HG02852 (cell line): ENCODE data around the gene SLC1A4.
A peak's percentile ranks its signal among the peaks of the same experiment; 100 is the strongest.
"Not testable (repeated sequence)": the region's sequence is repeated elsewhere in the genome, so short reads cannot be mapped to it uniquely, and the experiment has no call there.

Experiments
- ATAC-seq: cut with Tn5 transposase; IDR thresholded peaks from one replicate; pipeline ENCODE4 v1.9.1; 2021; ENCODE audit warnings: mild to moderate bottlenecking, moderate library complexity; ENCODE audit not compliant: unreplicated experiment

SLC1A4 gene

DNA sequence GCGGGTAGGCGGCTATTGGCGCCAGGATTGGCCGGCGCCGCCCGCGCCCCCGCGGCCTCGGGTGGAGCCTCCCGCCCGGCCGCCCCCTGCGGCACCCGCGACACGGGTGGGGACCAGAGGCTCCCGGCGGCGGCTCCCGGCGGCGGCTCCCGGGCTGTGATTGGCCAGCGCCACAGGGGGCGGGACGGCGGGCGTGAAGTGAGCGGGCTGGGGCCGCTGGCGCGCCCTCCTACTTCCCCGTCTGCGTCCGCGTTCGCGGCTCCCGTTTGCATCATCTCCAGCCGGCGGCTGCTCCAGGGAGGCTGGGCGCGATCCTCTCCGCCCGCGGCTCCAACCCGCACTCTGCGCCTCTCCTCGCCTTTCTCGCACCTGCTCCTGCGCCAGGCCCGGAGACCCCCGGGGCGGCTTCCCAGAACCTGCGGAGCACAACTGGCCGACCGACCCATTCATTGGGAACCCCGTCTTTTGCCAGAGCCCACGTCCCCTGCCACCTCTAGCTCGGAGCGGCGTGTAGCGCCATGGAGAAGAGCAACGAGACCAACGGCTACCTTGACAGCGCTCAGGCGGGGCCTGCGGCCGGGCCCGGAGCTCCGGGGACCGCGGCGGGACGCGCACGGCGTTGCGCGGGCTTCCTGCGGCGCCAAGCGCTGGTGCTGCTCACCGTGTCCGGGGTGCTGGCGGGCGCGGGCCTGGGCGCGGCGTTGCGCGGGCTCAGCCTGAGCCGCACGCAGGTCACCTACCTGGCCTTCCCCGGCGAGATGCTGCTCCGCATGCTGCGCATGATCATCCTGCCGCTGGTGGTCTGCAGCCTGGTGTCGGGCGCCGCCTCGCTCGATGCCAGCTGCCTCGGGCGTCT lies at the start of gene SLC1A4:
SLC1A4 (plus strand) TSS at position 274 of the 856 bp plus-strand sequence; CDS start at position 519, 245 bp downstream.
- peak; percentile 71 for ATAC-seq

DNA sequence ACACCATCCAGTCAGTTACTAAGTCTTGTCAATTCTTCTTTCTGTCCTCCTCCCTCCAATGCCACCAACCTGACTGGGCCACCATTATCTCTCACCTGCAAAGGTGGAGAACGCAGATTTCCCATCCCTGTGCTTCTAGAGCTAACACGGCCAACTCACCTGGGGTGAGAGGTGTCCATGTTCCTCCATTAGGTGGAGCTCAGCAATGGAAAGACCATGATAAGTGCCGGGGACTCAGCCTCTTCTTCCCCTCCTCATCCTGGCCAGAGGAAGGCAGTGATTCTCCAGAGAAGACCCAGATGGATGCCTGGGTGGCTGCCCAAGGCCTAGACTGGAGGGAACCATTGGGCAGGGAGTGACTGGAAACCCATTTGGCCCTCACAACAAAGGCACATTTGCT lies 48.1 kb upstream of the SLC1A4 start:
- no peak for ATAC-seq

DNA sequence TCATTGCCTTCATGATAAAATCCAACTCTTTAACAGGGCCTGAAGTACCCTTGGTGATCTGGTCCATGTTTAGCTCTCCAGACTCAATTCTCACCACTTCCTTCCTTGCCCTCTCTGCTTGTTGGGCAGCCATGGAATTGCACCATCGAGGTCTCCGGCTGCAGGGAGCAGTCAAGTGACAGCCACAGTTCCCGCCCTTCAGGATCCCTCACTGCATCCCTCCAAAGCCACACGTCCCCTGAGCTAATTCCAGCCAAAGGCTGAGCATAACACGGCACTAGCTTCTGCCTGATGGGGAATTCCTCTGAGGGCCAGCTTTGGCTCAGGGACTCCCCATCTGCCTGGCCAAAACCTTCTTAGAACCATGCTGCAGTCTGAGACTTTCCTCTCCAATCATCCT lies 47.4 kb upstream of the SLC1A4 start:
- no peak for ATAC-seq

DNA sequence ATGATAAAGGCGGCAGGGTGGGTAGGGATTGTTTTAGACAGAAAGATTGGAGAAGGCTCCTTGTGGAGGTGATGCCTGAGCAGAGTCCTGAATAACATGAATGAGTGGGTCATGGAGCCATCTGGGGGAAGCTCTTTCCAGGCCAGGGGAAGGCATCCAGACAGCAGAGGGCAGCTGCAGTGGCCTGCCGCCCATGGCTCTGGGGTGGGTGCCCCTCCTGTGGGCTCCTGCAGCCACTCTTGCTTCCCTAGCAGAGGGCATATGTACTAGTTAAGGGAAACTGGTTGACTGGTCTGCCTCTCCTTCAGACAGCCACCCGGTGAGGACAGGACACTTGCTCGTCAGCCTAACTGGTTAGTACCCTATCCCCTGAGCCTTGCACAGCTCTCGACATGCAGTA lies 46.5 kb upstream of the SLC1A4 start:
- ATAC-seq, result no peak

DNA sequence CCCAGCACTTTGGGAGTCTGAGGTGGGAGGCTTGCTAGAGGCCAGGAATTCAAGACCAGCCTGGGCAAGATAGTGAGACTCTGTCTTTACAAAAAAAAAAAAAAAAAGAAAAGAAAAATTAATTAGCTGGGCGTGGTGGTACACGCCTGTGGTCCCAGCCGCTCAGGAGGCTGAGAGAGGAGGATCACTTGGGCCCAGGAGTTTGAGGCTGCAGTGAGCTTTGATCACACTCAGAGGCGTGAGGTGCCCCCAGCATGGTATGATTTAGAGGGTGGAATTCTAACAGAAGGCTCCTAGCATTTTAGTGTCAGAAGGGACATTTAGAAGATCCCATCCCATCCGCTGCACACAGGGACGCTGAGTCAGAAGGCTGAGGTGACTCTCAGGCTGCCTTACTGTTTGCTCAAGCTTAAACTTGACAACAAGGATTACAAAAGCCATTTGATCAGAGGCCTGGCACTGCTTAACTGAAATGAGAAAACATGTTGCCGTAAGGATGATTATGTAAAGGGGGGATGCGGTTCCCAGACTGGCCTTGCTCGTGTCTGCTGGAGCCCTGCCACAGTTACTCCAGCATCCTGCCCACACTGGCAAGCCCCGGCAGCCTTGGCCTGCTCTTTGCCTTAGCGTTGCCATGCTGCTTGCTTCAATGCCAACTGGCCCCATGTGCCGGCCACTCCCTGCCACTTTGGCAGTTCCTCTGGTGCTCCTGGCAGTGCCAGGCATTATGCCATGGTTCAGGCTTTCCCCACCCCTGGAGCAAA lies 45.6 kb upstream of the SLC1A4 start:
- ATAC-seq, result no peak

DNA sequence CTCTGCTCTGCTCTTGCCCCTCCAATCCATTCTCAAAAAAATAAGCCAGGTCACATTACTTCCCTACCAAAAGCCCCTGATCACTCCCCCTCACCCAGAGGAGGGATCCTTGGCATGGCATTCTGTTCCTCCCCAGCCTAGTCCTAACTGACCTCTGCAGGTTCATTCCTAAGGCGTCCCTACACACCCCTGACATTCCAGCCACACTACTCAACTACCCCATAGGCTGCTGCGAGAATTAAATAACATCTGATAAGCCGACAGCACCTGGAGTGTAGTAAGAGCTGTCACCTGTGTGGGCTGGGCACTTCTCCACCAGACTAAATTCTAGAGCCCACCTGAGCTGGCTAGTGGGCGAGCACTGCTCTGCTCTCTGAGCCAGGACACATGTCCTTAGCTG lies 44.7 kb upstream of the SLC1A4 start:
- ATAC-seq, result no peak

DNA sequence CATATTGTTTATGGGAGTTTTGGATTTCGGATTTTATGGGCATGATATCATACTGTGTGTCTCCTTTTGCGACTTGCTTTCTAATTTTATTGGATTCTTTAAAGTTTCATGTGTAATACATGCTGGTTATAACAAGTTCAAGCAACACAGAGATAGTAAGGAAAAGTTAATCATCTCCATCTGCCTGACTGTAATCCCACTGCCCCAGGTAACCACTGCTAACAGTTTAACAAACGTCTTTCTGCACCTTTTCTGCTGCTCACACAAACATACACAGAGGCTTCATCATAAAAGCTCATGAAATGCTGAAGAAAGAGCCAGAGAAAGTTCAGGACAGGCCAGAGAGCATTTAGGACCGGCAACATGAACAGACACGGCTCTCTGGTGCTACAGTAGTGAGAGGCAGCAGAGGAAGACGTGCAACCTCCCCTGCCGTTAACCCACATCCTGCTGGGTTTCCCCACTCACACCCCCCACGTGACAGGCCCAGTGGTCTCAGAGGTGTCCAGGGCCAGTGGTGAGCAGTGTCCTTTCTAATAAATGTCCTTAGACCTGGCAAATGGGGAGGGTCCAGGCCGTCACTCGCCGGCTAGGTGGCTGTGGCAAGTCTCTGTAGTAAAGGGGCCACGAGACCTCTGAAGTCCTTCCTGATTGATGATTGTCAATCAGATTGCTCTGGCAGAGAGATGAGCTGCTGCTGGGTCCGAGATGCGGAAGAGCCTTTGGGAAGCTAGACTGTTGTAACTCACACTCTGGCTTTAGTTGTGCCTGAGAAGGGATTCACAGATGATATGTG lies 43.0 kb upstream of the SLC1A4 start:
- peak; percentile 97 for ATAC-seq

DNA sequence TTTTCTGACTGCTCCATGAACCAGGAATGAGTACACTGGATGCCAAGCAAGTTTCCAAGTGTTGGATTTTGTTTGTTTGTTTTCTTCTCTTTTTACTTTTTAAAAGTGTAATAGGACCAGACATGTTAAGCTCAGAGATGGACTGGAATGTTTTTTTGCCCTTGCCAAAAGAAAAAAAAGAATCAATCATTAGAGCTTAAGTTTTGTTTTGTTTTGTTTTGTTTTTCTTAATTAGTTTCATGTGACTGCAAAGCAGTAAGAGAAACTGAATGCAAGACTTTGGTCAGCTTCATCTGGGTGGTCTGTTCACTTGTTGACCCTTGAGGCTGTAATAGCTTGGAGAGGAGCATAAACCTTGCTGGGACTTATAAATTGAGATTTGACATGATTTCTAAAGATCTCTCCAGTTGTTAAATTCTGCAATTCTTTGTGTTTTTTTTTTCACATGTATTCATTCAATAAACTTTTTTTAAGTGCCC lies 42.4 kb upstream of the SLC1A4 start:
- no peak for ATAC-seq

DNA sequence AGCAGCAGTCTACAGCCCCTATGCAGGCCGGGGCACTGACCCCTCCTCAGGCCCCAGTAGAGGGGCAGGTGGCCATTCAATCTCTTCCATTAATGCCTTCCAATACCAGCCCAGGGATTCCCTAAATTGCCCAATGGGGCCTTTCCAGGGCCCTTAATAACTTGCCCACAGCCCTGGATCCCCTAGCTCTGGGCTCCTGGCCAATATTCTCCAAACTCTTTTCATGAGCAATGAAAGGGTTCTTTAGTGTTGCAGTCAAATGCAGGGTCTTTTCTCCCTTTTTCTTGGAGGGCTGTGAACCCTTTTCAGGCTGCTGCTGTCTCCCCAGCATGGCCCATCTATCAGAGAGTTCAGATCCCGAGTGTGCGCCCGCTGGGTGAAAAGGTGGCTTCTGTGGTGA lies 41.3 kb upstream of the SLC1A4 start:
- no peak for ATAC-seq

DNA sequence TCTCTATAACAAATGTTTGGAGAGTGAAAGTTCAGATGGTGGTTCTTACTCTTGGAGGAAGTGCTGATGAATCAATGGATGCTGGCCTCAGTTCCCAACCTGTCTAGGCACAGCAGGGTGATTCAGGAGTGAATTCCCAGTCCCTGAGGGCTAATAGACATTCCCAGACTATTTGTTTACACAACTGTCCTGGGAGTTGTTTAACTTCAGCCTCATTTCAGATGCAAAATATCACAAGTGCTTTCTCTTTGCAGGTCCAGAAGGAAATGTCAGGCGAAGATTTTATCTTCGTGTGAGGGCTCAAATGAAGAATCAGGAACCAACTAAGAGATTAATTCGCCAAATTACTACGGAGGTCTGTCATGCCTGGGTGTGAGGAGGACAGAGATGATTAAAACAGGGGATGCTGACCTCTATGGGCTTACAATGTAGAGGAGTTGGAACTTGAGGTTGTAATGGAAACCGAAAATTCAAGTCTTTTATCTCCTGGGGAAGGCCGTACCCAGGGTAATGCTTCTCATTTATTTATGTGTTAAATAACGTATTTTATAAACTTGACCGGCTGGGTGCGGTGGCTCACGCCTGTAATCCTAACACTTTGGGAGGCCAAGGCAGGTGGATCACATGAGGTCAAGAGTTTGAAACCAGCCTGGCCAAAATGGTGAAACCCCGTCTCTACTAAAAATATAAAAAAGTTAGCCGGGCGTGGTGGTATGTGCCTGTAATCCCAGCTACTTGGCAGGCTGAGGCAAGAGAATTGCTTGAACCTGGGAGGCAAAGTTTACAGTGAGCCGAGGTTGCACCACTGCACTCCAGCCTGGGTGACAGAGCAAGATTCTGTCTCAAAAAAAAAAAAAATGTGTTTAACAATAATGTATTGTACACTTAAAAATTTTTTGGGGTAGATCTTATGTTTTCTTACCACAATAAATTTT lies 38.7 kb upstream of the SLC1A4 start:
- no peak for ATAC-seq

DNA sequence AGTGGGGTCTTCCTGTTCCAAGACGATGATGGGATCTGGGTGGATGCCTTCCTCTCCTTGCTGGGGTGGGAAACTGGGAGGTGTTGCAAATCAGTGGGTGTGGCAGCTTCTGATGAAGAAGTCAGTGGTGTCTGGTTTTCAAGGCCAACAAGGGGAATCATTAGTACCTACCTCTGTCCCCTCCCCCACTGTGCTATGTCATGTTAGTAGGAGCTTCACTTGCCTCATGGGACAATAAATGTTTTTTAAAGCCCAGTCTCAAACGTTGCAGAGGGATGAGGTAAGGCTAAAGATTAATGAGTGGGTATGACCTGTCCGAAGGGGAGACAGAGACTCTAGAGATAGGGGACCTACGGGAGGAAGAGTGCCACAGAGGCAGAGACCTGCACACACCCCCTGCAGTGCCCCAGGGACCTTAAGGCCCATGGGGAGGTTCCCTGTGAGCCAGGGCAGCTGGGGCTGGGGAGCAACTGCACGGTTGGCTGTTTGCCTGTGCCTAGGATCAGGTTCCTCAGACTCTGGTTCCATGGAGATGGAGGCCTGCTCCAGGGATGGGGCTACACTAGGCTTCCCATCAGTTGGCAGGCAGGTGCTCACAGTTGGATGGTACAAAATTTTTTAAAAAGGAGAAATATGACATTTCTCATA lies 37.8 kb upstream of the SLC1A4 start:
- ATAC-seq, result no peak

DNA sequence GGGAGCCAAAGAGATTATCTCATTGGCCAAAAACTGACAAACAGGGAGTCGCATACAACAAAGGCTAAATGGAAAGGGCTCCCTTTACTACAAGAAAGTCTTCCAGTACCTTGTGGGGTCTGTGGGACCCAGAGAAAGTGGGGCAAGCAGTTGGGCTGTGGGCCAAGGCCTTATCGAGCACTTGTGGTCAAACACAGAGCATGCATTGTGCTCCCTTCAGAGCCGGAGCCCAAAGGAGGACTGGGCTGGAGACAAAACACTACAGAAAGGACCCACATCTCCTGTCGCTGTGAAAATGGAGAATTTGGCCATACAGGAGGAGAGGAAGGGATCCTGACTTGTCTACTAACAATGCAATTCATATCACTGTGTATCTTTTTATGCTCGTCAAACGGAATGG lies 37.1 kb upstream of the SLC1A4 start:
- ATAC-seq, result no peak

DNA sequence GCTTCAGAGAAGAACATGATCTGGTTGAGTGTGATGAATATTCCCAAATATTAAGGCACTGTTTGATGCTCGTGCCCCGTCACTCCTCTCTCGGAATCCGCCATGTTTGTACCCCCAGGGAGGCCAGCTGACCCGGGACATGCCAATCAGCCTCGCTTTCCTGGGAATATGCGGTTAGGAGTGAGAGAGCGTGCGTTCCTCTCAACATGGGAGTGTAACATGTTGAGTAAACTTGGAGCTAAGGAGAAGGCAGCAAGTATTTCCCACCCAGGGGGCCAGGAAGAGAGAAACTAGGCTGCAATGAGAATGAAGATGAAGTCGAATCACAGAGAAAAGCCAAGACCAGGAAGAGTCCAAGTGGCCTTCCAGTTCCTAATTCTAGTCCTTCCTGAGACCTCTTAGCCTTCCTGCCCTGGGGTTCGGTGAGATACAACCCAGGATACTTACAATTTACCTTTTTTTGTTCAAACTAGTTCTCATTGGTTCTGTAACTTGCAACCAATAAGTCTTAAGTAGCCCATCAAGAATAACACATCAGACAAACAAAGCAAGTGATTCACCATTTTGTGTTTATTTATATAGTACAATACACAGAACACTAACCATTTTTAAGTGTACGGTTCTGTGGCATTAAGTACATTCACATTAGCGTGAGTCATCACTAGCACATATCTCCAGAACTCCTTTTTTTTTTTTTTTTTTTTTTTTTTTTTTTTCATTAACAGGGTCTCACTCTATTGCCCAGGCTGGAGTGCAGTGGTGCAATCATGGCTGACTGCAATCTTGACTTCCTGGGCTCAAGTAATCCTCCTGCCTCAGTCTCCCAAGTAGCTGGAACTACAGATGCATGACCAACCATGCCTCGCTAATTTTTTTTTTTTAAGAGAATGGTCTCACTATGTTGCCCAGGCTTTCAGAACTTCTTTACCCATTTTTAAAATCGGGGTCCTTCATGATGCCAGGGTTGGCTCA lies 36.4 kb upstream of the SLC1A4 start:
- no peak for ATAC-seq

DNA sequence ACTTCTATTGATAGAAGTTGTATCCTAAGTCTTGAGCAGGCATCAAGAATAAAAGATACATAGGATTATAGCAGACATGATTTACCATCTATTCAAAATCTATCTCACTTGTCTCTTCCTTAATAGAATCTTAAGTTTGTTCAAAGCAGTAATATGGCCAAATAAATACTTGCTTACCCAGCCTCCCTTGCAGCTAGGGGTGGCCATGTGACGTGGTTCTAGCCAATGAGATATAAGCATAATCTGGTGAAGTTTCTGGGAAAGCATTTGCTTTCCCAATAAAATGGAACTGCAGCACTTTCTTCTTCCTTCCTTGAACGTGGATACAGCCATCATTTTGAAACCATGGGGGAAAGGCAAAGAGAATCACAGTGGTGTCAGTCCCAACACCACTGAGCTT lies 33.7 kb upstream of the SLC1A4 start:
- no peak for ATAC-seq

DNA sequence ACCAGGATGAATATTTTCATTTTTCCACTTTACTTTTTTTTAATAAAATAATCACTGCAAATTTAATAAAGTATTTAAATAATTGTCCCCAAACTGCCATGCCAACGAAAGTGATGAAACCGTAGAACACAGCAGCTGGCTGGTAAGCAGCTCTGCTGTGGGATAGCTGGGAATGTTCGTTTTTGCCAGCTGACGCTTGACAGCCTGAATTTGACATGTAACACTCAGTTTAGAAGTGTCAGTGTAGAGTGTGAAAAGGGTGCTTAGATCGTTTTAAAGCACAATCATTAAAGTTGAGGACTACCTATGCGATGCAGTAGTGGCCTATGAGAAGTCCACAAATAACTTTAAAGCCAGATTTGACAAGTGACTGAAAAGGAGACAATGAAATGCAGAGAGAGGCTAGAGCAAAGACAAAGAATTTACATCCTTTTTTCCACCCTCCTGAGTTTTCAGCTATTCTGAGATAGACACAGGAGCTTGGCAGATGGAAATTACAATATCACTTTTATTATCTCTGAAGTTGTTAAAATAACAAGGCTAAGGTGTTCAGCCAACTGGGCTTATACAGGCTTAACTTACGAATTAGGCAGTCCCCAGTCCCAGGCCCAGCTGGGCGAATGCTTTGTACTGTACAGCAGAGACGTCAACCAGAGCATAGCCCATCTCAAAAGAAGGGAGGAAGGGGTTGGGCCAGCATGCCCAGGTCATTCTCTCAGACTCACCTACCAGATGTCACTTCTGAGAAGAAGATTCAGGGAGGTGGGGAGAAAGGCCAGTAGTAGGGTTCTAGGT lies 31.9 kb upstream of the SLC1A4 start:
- no peak for ATAC-seq

DNA sequence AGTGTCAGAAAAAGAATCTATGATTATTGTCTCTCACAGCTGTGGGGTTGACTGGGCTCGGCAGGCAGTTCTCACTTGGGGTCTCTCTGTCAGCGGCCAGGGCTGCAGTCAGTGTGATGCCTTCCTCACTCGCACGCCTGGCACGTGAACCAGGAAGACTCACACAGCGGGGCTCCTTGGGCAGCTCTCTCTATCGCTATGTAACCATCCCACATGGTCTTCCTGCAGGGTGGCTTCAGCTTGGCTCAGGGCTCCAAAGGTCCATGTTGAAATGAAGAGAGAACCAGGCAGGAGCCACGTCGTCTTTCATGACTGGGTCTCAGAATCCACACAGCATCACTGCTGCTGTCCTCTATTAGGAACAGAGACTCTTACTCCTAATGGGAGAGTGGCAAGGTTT lies 30.6 kb upstream of the SLC1A4 start:
- no peak for ATAC-seq

DNA sequence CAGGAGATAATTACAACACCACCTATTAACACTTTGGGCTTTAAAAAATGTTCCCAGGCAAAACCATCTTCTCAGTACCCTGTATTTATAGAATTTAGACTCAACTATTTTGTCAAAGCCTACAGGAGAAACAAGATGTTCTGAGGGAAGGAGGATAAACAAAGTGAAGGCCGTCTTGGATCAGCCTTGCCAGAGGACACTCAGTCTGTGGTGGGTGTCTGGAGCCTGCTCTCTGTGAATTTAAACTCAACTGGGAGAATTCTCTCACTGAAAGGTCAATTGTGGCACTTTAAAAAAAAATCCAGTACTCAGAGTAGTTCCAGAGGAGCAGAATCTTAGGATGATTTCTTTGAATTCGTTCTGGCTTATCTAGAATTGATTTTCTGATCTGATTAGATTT lies 28.4 kb upstream of the SLC1A4 start:
- no peak for ATAC-seq

DNA sequence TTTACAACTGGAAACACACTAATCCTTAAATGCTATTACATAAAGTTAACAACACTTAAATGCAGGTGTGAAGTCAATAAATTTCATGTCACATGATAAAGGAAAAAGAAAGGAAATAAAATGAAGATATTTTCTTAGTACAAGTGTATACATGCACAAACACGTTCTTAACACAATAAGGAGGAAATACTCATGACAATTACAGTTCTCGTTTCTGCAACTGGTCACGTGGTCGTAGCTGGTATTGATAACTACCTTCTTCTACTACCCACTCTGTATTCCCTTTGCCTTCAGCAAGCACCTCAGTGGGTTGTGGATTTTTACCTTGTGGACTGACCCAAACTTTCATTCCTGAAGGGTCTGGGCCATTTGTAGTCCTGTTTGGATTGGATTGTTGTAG lies 26.1 kb upstream of the SLC1A4 start:
- not testable (repeated sequence) for ATAC-seq
